A673 (cell line): ENCODE results near the gene HK1. TPM values are rescaled to one million over a fixed set of nuclear protein-coding genes. Genes with fewer than 3 reads are reported as not detected.

Source experiments
- BruUV-seq: library from RNA; stranded (reverse); fragments of 400-500 nt; replicated peaks from 2 replicates; lab custom pipeline; 2021; lab: Mats Ljungman, UMichigan
- CTCF ChIA-PET: fragments of 300-600 bp; sonication (Branson Sonifier 250); formaldehyde crosslinking; loops from one replicate; lab custom pipeline; 2022; ENCODE audit warnings: antibody characterized with exemption; lab: Charles Lee
- POLR2A ChIA-PET: fragments of 300-600 bp; sonication (Branson Sonifier 250); formaldehyde crosslinking; loops from one replicate; lab custom pipeline; 2022; ENCODE audit warnings: antibody characterized with exemption; ENCODE audit not compliant: low non-redundant PET; lab: Charles Lee
- DNase-seq: peaks from one replicate; pipeline ENCODE4 v3.0.0-alpha.2; 2015; ENCODE audit warnings: low spot score
- H3K27ac ChIP-seq: fragments of 200-600 bp; sonication (generic); 2 replicates; pipeline ENCODE4 v1.5.1; 2016; ENCODE audit warnings: mixed run types, low read depth, mild to moderate bottlenecking, mixed read lengths, antibody characterized with exemption, low read length; ENCODE audit not compliant: poor library complexity, severe bottlenecking
- H3K27me3 ChIP-seq: fragments of 200-600 bp; sonication (generic); replicated peaks from 2 replicates; pipeline ENCODE4 v1.6.1; 2017; ENCODE audit warnings: mixed run types, low read depth, mild to moderate bottlenecking, mixed read lengths, antibody characterized with exemption, low read length; ENCODE audit not compliant: insufficient read depth, poor library complexity
- H3K36me3 ChIP-seq: fragments of 200-600 bp; sonication (generic); 2 replicates; pipeline ENCODE4 v1.6.1; 2016; ENCODE audit warnings: mixed run types, mild to moderate bottlenecking, mixed read lengths, antibody characterized with exemption, low read length; ENCODE audit not compliant: insufficient read depth, poor library complexity, severe bottlenecking
- H3K4me1 ChIP-seq: fragments of 200-600 bp; sonication (generic); 2 replicates; pipeline ENCODE4 v1.6.1; 2017; ENCODE audit warnings: mixed run types, mild to moderate bottlenecking, mixed read lengths, antibody characterized with exemption, low read length; ENCODE audit not compliant: insufficient read depth, poor library complexity, severe bottlenecking
- H3K4me3 ChIP-seq: fragments of 200-600 bp; sonication (generic); 2 replicates; pipeline ENCODE4 v1.5.1; 2016; ENCODE audit warnings: low read depth, mixed run types, mild to moderate bottlenecking, mixed read lengths, low read length; ENCODE audit not compliant: poor library complexity, severe bottlenecking
- H3K9me3 ChIP-seq: fragments of 200-600 bp; sonication (generic); 2 replicates; pipeline ENCODE4 v1.6.1; 2016; ENCODE audit warnings: mixed run types, low read depth, mild to moderate bottlenecking, mixed read lengths, antibody characterized with exemption, low read length; ENCODE audit not compliant: poor library complexity, severe bottlenecking
- CTCF ChIP-seq: fragments of 300-800, 200-600 bp; sonication (generic); conservative IDR thresholded peaks from 2 replicates; pipeline ENCODE4 v1.5.1; 2017; ENCODE audit warnings: low read depth, mild to moderate bottlenecking, antibody characterized with exemption, low read length, moderate library complexity, mixed read lengths
- EZH2 ChIP-seq: fragments of 200-600 bp; sonication (generic); IDR thresholded peaks from 2 replicates; pipeline ENCODE4 v1.6.1; 2017; ENCODE audit warnings: borderline replicate concordance, low read depth, mild to moderate bottlenecking, mixed read lengths, antibody characterized with exemption, low read length; ENCODE audit not compliant: poor library complexity, severe bottlenecking
- intact Hi-C: fragments of 100-400 bp; cut with micrococcal nuclease; formaldehyde crosslinking; loops from one replicate; pipeline ENCODE4 v1.10.0; 2022; ENCODE audit not compliant: unreplicated experiment
- total RNA-seq: library from RNA; stranded (reverse); gene quantifications from 2 replicates; pipeline ENCODE4 v1.2.3, GENCODE V29; 2021

HK1 gene
- total RNA-seq, 1 experiment from 2014 or later = 107 TPM

DNA sequence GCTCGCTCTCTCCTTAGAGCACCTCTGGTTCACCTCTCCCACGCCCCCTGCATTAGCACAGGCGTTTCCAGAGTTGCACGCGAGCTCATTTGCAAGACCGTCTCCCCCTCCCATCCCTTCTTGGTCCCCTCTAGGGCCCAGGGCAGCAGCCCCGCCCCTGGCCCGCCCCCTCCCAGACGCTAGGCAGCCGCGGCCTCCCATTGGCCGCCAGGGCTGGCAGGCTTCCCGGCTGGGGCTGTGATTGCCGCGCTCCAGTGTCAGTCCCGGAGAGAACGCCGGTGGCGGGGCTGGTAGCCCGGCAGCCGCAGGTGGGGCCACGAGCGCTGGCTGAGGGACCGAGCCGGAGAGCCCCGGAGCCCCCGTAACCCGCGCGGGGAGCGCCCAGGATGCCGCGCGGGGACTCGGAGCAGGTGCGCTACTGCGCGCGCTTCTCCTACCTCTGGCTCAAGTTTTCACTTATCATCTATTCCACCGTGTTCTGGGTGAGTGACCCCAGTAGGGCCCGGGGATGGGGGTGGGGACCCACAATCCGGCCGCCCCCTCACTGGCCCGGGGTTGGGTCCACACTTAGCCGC, 173.0 kb downstream of the HK1 start, which contains the start of gene TSPAN15:
Gene TSPAN15, plus strand, starts transcription at position 257 of the 575 bp plus-strand sequence. Its CDS starts 130 bp downstream, at position 387.
- peaks cover 9% of the 10 kb centered on the region for H3K4me1 ChIP-seq
- POLR2A ChIA-PET = no interaction called here

More for the DNA sequence above, 173.0 kb downstream of the HK1 start, which contains the start of gene TSPAN15:
- no peaks in the 10 kb centered on the region for H3K9me3 ChIP-seq
- intact Hi-C loops = no loop called here
- no TSS peak for BruUV-seq
- CTCF ChIA-PET = interaction anchor here (0.7 kb wide), 1 partner anchor 43 kb away, joined by 3 read pairs; no protein-coding TSS in a partner anchor
- no peaks in the 10 kb centered on the region for H3K27me3 ChIP-seq
- no peak for TF ChIP-seq EZH2
- TF ChIP-seq CTCF = no peak
- no peaks in the 10 kb centered on the region for H3K36me3 ChIP-seq
- peak within 1 kb of the TSS; percentile 59 for H3K4me3 ChIP-seq
- peak; percentile 91 for DNase-seq
- H3K27ac ChIP-seq = no peak within 1 kb of the TSS

Other genes starting within 250 kb of the HK1 start
- gene SRGN, start 190.4 kb upstream of the HK1 start, total RNA-seq = 0.32 TPM in 1 of 2 replicates, not detected in the other
- 80.1 and 82.1 TPM in 2 replicates for gene VPS26A, start 154.3 kb upstream of the HK1 start, total RNA-seq
- gene SUPV3L1, start 98.3 kb upstream of the HK1 start, total RNA-seq = 54.3 and 55.3 TPM in 2 replicates
- 0.52 and 0.79 TPM in 2 replicates for gene HKDC1, start 58.2 kb upstream of the HK1 start, total RNA-seq
- gene TACR2, start 138.4 kb downstream of the HK1 start, total RNA-seq = 0.17 and 0.21 TPM in 2 replicates
- gene TSPAN15, start 173.0 kb downstream of the HK1 start, total RNA-seq = 2.1 and 2.5 TPM in 2 replicates